ENCODE results near the gene NEGR1. TPM values are rescaled to one million over a fixed set of nuclear protein-coding genes. Genes with fewer than 3 reads are reported as not detected.

Gene NEGR1
- total RNA-seq, 4 donors from 2014 or later = 1.6 to 4.7 (median 2.3) TPM

GRCh38 chr1:71625004-71625403 lies 657.3 kb downstream of the NEGR1 start:
- Histone ChIP-seq H3K27me3 (no peaks in the 10 kb centered on the region), H3K36me3 (no peaks in the 10 kb centered on the region), H3K4me3 (no peak overlapping the region), H3K9me3 (no peaks in the 10 kb centered on the region), H3K27ac (no peak overlapping the region), H3K4me1 (no peaks in the 10 kb centered on the region)
- TF ChIP-seq CTCF (IDR thresholded peaks at IDR 0.05) = no peak
- no peak for TF ChIP-seq POLR2A (IDR thresholded peaks at IDR 0.05)
- no peak for DNase-seq

GRCh38 chr1:71623888-71624287 lies 658.5 kb downstream of the NEGR1 start:
- H3K4me1 ChIP-seq = no peaks in the 10 kb centered on the region
- H3K4me3 ChIP-seq = no peak overlapping the region
- TF ChIP-seq POLR2A (IDR thresholded peaks at IDR 0.05) = no peak
- no peak for TF ChIP-seq CTCF (IDR thresholded peaks at IDR 0.05)
- H3K36me3 ChIP-seq = no peaks in the 10 kb centered on the region
- no peaks in the 10 kb centered on the region for H3K27me3 ChIP-seq
- no peak overlapping the region for H3K27ac ChIP-seq
- H3K9me3 ChIP-seq = no peaks in the 10 kb centered on the region
- no peak for DNase-seq

- Histone ChIP-seq H3K36me3 (no peaks in the 10 kb centered on the region), H3K4me1 (no peaks in the 10 kb centered on the region), H3K27ac (no peak overlapping the region), H3K4me3 (no peak overlapping the region), H3K27me3 (no peaks in the 10 kb centered on the region), H3K9me3 (no peaks in the 10 kb centered on the region)
- TF ChIP-seq CTCF (IDR thresholded peaks at IDR 0.05) (no peak), POLR2A (IDR thresholded peaks at IDR 0.05) (no peak)
- no peak for DNase-seq
These were observed 660.6 kb downstream of the NEGR1 start for GRCh38 chr1:71621785-71622184.

- Histone ChIP-seq H3K36me3 (no peaks in the 10 kb centered on the region), H3K4me1 (no peaks in the 10 kb centered on the region), H3K27me3 (no peaks in the 10 kb centered on the region), H3K4me3 (no peak overlapping the region), H3K27ac (no peak overlapping the region), H3K9me3 (no peaks in the 10 kb centered on the region)
- DNase-seq = no peak
- TF ChIP-seq CTCF (IDR thresholded peaks at IDR 0.05) (no peak), POLR2A (IDR thresholded peaks at IDR 0.05) (no peak)
These were observed 663.4 kb downstream of the NEGR1 start for GRCh38 chr1:71618766-71619530.

- no peak for TF ChIP-seq CTCF (IDR thresholded peaks at IDR 0.05)
- TF ChIP-seq POLR2A (IDR thresholded peaks at IDR 0.05) = no peak
- H3K27me3 ChIP-seq = no peaks in the 10 kb centered on the region
- no peak overlapping the region for H3K4me3 ChIP-seq
- no peaks in the 10 kb centered on the region for H3K36me3 ChIP-seq
- H3K4me1 ChIP-seq = no peaks in the 10 kb centered on the region
- no peak for DNase-seq
- H3K27ac ChIP-seq = no peak overlapping the region
- no peaks in the 10 kb centered on the region for H3K9me3 ChIP-seq
These were observed 664.1 kb downstream of the NEGR1 start for GRCh38 chr1:71618191-71618590.

Measured in Peyer's patch (tissue), 4 donors.